H7 (cell line): ENCODE results near the gene RAB31. TPM values are rescaled to one million over a fixed set of nuclear protein-coding genes. Genes with fewer than 3 reads are reported as not detected.

Source experiments
- DNase-seq: peaks from one replicate; pipeline ENCODE4 v3.0.0; 2012
- H3K27me3 ChIP-seq: 2 replicates; pipeline ENCODE4 v1.6.0; 2011; ENCODE audit warnings: mild to moderate bottlenecking, low read length; ENCODE audit not compliant: control insufficient read depth, insufficient read depth
- H3K36me3 ChIP-seq: replicated peaks from 2 replicates; pipeline ENCODE4 v1.5.1; 2011; ENCODE audit warnings: low read length; ENCODE audit not compliant: control insufficient read depth, insufficient read depth
- H3K4me3 ChIP-seq: 2 replicates; pipeline ENCODE4 v1.5.1; 2011; ENCODE audit warnings: low read depth, mild to moderate bottlenecking, control low read depth, low read length, moderate library complexity; ENCODE audit not compliant: insufficient read depth
- total RNA-seq: library from RNA; depleted of rRNA; stranded (reverse); fragments of >200 nt; shearing (Covaris generic); gene quantifications from 2 replicates; pipeline ENCODE4 v1.2.3, GENCODE V29; 2014

The RAB31 gene
- total RNA-seq, 1 experiment from 2014 or later, result 29.7 TPM

DNA sequence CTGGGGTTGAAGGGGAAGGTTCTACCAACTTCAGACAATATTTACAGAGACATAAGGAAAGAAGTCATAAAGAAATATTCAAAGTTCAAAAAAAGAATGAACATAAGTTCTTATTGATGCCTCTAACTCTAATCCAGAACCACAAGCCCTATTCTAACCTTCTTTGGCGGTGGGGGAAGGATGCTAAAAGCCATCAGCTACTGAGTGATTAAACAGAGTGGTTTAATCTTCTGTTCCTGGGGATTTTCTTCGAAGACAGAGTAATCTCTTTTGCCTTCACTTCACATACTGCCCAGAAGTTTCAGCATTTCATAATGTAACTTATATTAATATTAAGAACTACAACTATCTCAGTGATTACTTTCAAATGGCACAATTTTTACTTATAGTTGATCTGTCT lies 126.5 kb downstream of the RAB31 start:
- Histone ChIP-seq H3K36me3 (no peaks in the 10 kb centered on the region), H3K27me3 (no peaks in the 10 kb centered on the region), H3K4me3 (no peak overlapping the region)
- DNase-seq, result no peak

DNA sequence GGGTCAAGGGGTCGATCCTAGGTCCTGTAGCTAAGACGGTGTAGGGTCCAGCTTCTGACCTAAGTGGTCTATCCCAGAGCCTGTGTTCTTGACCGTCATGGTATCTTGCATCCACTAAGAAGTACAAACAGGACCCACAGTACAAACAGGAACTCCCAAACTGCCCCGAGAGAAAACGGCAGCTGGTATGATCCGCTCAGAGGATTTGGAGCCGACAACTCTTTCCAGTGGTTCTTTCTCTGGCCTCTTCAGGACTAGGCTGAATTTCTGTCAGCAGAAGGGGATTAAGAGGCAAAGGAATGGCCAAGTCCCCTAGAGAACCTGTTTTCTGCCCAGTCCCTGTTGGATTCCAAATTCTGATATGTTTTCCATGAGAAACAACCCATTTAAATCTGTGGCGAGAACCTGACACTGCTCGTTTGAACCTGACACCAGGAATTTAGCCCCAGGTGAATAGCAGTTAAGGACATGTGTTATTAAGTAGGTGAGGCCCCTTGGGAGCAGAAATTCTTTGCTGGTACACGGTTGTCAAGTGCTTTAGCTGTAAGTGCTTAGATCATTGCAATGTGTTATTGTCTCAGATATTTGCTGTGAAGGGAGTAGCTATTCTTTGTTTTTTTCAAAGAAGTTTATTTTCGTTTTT lies 127.1 kb downstream of the RAB31 start:
- peak; percentile 54 for DNase-seq
- Histone ChIP-seq H3K36me3 (no peaks in the 10 kb centered on the region), H3K27me3 (no peaks in the 10 kb centered on the region), H3K4me3 (no peak overlapping the region)

DNA sequence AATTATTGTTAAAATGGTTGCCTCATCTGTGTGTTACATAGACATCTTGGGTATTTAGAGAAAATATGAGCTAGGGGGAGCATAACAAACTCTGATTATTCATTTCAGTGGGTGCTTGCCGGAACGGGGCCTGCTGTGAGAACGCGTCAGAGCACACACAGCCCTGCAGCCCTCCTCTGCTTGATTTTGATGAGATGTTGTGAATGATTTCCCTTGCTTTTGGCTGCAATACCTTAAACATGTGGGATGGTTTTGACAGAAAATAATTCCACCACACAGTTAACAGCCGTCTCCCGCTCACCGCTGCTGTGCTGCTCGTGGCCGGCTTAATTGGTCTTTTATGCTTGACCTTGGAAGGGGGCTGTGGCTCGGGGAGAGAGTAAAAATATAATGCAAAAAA lies 127.7 kb downstream of the RAB31 start:
- Histone ChIP-seq H3K4me3 (no peak overlapping the region), H3K27me3 (no peaks in the 10 kb centered on the region), H3K36me3 (no peaks in the 10 kb centered on the region)
- no peak for DNase-seq

DNA sequence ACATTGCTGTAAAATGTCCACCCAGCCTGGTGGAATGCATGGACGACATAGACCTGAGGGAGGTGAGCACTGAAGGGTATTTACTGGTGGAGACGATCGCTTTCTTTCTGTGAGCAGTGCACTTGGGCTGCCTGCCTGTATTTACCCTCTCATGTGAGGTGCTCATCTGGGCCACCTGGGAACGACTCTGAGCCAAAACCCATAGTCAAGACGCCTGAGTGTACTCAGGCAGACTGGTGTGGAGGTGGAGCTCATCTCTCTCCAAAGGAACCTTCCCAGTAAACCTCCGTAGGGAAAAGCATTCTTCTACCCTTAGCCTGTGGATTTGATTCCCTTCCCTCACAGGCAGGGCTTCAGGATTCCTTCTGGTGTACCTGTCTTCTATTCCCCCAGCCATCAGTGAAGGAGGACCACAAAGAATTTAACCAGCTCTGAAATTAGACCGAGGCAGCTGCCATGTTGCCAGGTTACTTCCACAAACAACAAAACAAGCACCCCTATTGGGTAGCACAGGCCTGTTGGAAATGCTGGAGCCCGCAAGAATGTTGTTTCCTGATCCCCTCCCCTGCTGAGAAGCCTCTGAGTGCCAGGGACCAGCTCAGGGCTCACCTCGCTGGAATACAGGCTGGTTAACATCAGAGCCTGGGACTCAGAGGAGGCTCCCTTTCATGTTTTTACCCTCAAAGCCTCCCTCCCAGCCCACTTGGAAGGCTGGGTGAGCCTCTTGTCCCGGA lies 130.2 kb downstream of the RAB31 start:
- no peaks in the 10 kb centered on the region for H3K27me3 ChIP-seq
- no peaks in the 10 kb centered on the region for H3K36me3 ChIP-seq
- peak; percentile 79 for DNase-seq
- H3K4me3 ChIP-seq, result no peak overlapping the region

DNA sequence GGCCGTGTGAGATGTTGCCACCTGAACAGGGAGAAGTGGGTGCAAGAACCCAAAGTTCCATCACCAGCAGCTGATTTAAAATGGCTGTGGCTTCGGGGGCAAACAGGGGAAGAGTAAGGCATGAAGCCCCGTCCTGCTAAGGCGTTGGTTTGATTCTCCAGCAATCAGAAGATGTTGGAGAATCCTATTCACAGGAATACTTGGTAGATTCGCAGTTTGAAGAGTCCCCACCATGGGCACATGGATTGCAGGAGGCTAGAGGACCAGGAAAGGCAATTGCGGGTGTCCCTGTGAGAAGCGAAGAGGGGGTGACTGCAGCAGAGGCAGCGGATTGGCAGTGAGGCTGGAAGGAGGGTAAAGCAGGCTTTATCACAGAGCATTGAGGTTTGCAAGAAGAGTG lies 131.1 kb downstream of the RAB31 start:
- H3K4me3 ChIP-seq, result no peak overlapping the region
- no peaks in the 10 kb centered on the region for H3K36me3 ChIP-seq
- DNase-seq, result no peak
- H3K27me3 ChIP-seq, result no peaks in the 10 kb centered on the region

DNA sequence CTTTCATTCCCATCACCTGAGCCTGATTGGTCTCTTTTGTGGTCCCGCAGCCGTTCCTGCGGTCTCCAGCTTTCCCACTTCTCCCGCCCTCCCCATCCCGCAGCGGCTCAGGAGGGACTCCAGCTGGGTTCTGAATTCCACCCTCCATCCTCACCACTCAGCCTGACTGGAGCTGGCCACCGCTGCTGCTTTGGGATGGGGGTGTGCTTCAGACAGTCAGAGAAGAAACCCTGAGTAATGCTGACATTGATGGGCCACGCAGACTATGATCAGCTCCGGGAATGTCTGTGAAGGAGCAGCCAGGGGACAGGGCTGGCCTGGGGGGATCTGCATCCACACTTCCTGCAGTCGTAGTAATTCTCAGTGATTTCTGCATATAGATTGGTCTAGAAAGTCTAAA lies 131.8 kb downstream of the RAB31 start:
- H3K36me3 ChIP-seq, result no peaks in the 10 kb centered on the region
- H3K27me3 ChIP-seq, result no peaks in the 10 kb centered on the region
- peak; percentile 66 for DNase-seq
- no peak overlapping the region for H3K4me3 ChIP-seq

DNA sequence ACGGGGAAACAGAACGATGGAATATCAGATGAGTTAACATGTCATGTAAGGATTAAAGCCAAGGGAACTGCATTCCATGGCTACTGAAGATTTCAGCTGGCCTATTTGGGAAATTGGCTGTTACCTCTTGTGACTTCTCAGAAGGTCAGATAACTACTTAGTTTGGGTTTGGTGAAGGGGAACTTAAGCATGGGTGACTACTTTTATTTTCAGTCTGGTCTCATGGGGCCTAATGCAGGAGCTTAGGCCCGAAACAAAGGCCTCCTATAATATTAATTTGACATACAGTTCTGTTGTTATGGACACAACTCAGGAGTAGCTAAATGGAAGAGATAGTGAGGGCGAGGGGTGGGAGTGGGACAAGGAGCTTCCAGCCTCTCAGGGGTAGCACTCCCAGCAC lies 133.7 kb downstream of the RAB31 start:
- DNase-seq, result no peak
- no peak overlapping the region for H3K4me3 ChIP-seq
- no peaks in the 10 kb centered on the region for H3K36me3 ChIP-seq
- H3K27me3 ChIP-seq, result no peaks in the 10 kb centered on the region

DNA sequence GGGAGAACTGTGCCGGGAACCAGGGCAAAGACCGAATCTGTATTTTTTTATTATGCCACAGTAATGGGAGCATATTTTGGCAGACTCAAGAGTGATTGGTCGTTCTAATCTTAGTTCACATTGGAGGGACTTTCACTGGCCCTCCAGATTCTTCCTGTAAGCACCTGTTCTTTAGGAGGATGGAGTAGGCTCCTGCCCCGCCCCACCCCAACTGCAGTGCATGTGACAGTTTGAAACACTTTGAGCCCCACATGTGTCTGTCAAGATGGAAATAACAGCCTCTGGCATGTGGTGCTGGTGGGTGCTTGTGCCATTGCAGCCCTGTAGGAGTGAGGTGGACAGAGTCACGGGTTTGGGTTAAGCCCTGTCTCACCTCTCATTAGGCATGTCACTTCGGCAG lies 134.3 kb downstream of the RAB31 start:
- H3K27me3 ChIP-seq, result no peaks in the 10 kb centered on the region
- no peak overlapping the region for H3K4me3 ChIP-seq
- H3K36me3 ChIP-seq, result no peaks in the 10 kb centered on the region
- DNase-seq, result no peak

DNA sequence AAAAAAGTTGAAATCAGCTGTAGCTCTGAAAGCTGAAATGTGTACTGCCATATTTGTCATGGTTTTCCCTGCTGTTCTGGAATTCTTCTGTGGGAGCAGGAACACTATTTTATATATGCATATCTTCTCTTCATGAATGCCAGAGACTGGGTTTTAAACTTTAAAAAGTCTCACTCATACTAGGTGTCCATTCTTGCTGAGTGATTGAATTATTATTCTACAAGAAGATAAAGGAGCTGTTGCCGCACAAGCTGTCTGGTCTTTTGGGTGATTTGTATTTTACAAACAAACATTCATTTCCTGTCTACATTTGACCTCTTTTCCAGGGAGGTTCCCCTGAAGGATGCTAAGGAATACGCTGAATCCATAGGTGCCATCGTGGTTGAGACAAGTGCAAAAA lies 137.2 kb downstream of the RAB31 start:
- no peak overlapping the region for H3K4me3 ChIP-seq
- no peaks in the 10 kb centered on the region for H3K36me3 ChIP-seq
- no peaks in the 10 kb centered on the region for H3K27me3 ChIP-seq
- no peak for DNase-seq

DNA sequence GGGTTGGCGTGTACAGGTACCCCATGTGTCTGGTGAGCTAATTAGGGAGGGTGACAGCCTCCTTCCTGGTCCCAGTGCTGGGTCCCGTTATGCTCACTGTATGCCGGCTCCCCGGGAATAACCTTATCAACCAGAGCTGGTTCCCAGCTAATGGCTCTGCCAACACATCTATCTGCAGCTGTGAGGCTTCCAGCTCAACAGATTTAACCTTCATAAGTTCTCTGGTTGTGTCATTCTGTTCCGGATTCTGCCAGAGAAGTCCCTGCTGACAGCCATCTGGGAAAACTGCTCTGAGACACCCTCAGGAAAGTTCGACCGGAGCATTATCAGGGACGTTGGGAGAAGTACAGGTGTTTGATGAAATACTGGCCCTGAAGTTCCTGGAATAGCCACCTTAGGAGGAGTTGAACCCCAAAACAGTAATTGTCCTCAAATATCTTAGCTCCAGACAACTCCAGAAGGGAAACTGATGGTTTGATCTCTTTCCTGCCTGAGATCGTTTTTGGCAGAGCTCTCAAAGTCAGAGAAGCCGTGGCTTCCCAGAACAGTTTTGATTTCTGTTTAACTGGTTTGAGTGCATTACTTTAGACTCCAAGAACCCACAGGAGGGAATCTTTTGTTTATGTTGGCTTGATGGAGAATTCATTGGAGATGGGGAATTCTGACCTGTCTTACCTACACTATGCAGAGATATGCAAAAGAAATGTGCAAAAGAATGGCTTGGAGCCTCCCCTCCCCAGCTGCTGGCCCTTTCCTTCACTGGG lies 138.2 kb downstream of the RAB31 start:
- DNase-seq, result no peak
- H3K27me3 ChIP-seq, result no peaks in the 10 kb centered on the region
- no peak overlapping the region for H3K4me3 ChIP-seq
- no peaks in the 10 kb centered on the region for H3K36me3 ChIP-seq

DNA sequence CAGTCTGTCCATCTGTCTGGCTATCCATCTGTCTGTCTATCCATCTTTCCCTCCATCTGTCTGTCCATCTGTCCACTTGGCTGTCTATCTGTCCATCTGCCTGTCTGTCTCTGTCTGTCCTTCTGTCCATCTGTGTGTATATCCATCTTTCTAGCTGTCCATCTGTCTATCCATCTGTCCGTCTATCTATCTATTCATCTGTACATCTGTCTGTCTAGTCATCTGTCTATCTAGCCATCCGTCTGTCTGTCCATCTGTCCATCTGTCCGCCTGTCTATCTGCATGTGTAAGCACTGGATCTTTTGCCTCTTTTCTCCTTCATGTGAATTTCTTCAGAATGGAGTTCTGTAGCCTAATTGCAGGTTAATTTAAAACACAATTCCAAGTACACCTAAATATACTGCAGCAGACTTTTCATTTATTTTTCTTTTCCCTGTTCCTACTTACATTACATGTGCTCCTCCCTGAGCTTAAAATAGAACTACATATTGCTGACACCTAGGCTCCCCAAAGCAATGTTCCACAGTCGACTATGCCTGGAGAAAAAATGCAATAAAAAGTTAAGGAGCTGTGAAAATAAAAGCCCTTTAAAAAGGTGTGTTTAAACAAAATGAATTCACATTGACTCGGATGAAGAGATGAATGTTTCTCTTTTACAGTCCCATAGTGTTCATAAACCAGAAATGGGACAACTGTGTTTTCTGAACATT lies 140.2 kb downstream of the RAB31 start:
- DNase-seq, result no peak
- no peaks in the 10 kb centered on the region for H3K27me3 ChIP-seq
- no peaks in the 10 kb centered on the region for H3K36me3 ChIP-seq
- H3K4me3 ChIP-seq, result no peak overlapping the region

DNA sequence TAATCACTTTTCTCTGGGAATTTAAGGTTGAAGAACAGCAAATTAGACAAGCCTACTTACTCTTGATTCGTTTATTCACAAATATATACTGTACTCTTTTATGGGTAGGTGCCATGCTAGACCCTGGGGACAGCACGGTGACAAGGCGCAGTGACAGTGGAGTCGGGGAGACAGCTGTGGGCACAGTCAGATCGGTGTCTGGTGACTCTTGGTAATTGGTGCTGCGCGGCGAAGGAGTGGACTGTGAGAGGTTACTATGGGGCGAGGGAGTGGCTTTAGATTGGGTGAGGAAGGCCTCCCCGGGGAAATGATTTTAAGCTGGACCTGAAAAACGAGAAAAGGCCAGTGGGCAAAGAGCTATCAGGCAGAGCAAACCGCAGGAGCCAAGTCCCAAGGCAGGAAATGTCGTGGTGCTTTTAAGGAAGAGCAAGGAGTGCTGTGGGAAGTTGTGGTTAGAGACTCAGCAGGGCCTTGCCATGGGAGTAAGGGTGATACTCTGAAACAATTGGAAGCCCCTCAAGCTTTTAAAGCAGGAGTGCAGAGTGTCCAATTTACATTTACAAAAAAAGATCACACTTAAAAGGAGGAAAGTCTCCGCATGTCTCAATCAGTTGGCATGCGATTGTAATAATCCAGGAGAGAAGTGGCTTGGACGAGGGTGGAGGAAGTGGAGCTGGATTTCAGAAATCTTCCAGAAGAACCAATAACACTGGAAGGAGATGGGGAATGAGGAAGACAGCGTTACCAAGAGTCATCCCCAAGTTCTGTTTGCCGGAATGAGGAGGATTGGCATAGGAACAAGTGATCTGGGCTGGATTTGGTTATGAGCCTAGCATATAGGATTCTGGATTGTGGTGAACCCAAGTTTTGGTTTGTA lies 141.5 kb downstream of the RAB31 start:
- H3K27me3 ChIP-seq, result no peaks in the 10 kb centered on the region
- H3K4me3 ChIP-seq, result no peak overlapping the region
- H3K36me3 ChIP-seq, result no peaks in the 10 kb centered on the region
- no peak for DNase-seq

DNA sequence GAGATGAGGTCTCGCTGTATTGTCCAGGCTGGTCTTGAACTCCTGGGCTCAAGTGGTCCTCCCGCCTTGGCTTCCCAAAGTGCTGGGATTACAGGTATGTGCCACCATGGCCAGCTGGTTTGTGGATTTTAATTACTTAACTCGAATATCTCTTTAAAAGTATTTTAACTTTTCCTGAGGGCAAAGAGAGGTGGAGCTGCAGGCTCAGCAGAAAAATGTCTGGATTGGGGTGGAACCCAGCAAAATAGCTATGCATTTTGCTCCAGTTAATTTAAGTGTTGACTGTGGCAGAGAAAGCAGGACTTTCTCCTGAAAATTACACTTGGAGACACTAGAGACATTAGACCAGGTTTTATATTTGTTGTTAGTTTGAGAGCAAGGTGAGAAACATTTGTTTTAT lies 142.2 kb downstream of the RAB31 start:
- Histone ChIP-seq H3K36me3 (no peaks in the 10 kb centered on the region), H3K4me3 (no peak overlapping the region), H3K27me3 (no peaks in the 10 kb centered on the region)
- no peak for DNase-seq

DNA sequence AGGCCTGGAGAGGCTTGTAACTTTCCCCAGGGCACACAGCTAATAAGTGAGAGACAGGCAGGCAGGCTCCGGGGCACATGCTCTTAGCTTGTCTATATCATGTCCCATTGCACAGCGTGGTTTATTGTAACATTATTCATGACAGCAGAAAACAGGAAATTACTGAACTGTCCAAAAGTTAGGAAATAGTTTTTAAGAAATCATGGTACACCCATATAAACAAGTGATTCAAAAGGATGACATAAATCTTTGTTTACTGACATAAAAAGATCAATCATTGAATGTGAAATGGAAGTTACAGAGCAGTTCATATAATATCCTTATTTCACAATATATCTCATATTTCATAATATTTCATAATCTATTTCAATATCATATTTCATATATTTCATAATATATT lies 143.4 kb downstream of the RAB31 start:
- no peaks in the 10 kb centered on the region for H3K27me3 ChIP-seq
- H3K4me3 ChIP-seq, result no peak overlapping the region
- no peaks in the 10 kb centered on the region for H3K36me3 ChIP-seq
- no peak for DNase-seq
